GM18502 (cell line): Measurements from ENCODE around the gene CCBE1.

Source experiments
- ATAC-seq: cut with Tn5 transposase; IDR thresholded peaks from one replicate; pipeline ENCODE4 v1.9.1; 2021; ENCODE audit warnings: mild to moderate bottlenecking; ENCODE audit not compliant: unreplicated experiment, poor library complexity

CCBE1 gene

DNA sequence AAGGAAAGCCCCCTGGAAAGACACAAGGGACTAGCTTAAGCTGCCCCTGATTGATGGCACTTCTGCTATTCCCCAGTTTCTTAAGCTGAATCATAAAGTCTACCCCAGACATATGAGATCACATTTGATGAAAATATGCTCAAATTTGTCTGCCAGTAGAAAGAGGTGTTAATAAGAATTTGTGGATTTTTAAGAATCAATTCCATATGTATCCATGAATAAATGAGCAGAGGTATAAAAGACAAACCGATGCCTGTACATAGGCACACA lies 119.9 kb downstream of the CCBE1 start:
- ATAC-seq: no peak

DNA sequence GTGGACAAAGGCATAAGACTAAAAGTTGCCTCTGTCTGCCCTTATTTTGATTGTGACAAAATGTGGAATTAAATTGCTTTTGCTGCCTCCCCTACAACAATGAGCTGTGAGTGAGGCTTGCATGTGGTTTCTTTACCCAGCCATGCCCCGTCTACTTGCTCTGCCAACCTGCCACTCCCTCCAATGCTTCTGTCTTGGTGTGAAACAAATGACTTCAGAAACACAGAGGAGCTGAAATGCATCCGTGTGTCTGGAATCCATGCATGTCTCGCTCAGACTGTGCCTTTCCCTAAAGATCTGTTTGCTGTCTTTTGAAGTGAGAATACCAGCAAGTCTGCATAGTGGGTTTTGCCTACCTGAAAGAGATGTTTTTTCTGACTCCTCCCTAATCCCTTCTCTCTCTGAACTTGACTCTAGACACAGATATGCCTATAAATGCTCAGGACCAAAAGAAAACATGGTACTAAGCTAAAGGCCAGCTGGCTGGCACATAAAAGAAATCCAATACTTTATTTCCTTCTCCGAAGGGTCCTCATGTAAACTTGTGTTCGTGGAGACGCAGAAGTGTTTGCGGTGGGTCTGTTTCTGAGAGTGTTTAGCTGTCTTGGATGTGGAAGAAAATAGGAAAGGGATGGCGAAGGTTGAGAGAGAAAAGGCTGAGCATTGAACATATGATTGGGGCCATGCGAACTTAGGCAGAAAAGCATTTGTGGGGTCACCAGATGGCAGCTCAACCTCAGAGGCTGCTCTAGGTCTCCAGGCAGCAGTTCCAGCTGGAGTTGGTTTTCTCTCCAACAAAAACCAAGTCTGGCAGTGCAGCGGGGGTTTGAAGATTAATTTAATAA lies 120.5 kb downstream of the CCBE1 start:
- no peak for ATAC-seq

DNA sequence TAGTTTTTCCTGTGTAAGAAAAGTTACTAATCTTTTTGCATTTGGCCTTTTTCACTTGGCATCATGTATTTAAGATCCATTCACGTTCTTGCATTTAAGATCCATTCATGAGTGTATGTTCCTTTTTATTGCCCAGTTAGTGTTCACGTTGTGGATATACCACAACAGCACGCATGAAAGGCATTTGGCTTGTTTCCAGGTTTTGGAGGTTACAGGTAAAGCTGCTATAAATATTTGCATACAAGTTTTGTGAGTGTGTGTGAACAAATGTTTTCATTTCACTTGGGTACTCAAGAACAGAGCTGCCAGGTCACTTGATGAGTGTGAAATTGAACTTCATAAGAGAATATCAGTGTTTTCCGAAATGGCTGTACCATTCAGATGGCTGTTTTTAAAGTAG lies 121.2 kb downstream of the CCBE1 start:
- no peak for ATAC-seq

DNA sequence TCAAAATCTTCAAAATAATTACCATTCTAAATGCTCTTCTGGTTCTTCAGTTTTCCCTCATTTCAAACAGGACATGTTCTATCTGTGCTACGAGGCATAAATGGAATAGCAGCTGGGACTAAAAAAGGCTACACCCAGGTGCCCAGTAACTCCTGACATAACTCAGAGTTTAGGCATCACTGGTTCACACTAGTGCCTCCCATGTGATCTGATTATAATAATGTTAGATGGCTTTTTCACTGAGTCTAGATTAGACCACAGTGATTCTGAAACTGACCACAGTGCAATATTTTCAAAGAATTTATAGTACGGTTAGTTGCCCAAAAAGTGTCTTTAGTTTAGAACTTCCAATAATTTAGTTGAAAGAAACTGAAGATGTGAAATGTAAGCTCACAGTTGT lies 123.3 kb downstream of the CCBE1 start:
- no peak for ATAC-seq

DNA sequence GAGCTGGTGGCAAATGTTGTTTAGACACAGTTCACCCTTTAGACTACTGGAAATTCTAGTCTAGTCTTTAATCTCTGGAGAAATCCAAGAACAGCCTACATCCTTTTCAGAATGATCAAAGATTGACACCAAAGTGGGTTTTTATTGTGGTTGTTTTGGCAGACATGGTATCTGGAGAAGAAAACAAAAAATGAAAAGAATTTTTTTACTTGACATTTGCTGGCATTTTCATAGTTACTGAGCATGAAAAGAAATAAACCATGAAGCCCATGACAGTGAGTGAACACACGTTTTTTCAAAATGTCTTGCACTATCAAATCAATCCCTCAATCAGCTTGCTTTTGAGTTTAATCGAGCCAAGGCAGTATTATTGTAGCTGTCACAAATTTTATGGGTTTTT lies 125.3 kb downstream of the CCBE1 start:
- ATAC-seq: no peak

DNA sequence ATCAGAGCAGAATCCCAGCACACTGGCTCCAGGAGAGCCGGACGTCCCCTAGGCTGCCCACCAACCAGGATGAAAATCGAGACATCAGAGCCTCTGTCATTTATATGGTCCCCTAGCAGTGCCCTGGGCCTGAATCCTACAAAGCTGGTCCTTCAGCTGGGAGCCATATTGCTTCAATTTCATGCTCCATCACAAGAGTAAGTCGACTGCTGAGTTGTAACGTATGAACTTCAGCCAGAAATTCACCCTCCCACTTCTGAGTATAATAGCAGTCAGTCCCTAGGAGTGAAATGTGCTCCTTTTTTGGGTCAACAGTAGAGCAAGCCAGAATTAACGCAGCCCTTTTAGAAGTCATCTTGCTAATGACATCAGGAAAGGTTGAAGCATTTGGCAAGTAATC lies 126.4 kb downstream of the CCBE1 start:
- no peak for ATAC-seq

DNA sequence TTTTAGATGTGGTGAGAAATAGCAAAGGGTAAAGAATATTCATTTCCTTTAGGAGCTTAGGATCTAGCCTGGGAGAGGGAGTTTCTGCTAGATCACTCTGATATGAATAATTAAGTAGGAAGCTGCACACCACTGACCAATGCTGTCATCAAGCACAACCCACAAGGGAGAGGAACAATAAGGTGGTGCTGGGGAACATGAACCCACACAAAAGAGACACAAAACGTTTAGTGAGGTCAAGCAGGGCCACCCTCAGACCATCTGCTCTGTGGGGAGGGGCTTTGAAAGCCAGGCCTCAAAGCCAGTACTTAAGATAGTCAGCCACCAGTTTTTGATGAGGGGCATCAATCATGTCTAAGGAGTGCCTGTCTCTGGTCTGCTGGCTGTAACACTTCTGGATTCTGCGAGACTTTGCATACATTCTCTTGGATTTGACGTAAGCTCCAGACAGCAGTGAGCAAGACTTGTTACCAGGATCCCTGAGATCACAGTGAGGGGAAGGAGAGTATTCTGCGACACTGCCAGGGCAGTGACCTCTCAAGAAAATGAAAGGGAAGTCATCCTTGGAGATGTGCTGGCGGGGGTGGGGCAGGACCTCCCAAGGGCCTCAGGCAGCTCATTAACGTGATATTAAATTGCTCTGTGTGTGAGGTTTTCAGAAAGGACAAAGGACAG lies 127.0 kb downstream of the CCBE1 start:
- no peak for ATAC-seq

DNA sequence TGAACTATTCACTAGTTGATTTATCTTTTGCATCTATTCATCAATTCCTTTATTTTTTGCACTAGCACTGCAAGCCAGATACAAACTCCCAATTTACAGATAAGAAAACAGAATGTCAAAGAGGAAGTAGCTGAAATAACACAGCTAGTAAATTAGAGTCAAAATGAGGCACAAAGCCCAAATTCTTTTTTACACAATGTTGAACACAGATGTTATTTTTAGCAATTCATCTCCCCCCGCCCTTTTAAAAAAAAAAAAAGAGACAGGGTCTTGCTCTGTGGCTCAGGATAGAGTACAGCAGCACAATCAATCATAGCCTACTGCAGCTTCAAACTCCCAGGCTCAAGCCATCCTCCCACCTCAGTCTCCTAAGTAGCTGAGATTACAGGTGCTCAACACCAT lies 127.8 kb downstream of the CCBE1 start:
- ATAC-seq: no peak

DNA sequence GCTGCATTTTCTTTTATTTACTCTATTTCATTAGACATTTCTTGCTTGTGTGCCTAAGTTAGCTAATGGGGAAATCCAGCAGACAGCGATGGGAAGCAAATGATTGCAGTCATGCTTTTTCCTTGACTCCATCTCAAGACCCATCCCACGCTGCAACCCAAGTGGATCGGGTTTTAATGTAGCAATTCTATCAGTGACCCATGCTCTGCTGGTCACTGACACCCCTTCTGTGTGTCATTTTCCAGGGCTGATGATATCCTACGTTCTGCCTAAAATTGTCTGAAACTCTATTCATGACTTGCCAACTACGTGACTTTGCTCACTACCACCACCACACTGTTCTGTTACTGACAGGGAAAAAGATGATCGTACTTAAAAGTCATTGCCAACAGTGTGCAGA lies 129.8 kb downstream of the CCBE1 start:
- ATAC-seq: no peak

DNA sequence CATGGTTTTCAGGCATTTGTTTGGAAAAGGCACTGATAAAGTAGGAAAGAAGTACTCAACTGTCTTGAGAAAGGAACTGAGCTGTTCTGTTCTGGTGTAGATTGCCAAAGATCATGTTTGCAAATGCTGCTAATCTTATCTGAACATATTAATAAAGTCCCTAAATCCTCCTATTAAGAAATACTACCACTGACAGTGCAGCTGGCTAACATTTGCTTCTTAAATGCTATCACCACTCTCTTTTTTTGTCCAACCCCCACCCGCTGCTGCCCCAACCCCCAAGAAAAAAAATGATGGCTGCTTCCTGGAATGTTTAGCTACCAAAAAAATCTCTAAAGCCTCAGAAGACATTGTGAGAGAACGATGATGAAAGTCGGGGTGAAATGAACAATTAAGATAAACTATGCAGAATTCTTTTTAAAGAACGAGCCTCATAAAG lies 130.7 kb downstream of the CCBE1 start:
- ATAC-seq: no peak

DNA sequence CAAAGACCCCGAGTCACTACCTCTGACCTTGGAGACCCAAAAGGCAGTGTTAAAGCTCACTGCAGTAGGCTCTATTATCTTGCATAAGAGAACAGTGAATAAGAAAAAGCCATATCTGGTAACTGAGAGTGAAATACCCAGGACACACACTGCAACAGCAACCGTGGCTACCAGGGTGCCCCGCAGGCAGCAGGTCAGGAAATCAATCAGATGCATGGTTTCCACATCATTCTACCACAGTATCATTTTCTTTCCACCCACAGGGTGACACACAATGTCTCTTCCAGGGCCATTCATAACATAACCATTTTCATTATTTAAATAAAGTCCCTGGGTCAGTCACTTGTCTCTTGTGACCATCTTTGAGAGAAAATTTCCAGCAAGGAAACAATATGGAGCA lies 131.3 kb downstream of the CCBE1 start:
- ATAC-seq: no peak

DNA sequence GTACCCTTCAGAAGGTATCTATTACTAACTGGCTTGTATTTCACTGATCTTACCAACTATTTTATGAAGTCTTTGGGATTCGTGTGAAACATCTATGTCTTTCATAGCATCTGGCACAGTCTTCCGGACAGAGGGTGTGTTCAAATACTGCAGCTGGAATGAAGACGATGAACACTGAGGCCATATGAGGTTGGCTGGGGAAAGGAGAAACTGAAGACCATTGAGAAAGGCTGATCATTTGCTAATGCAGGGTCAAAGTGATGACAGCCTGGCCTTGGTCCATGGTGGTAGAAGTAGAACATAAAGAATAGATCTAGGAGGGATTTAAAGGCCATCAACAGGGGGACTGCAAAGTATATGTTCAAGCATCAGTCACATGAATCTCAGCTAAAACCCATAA lies 132.7 kb downstream of the CCBE1 start:
- ATAC-seq: no peak

DNA sequence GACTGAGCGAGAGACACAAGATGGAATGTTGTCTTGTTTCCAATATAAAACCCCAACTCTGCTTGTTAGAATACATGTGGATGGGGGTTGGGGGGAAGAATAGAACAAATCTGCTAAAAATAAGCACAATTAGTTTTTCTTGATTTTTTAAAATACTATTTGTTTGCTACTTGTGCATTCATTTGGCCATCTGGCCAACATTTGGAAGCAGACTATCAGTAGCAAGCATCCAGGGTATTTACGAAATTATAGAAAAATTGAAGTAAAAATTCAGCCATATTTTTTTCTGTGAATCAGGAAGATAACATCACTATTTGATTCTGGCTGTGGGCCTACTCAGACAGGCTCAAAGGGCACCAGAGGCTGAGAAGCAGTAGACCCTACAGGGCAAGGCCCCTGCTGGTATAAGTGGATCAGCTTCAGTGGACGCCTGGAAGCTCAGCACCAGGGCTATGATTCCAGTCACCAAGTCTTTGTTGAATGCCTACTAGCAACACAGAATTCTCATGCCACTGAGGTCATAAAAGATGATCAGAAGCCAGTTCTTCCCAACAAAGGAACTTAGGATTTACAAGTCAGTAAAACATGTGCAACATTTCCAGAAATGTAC lies 133.9 kb downstream of the CCBE1 start:
- no peak for ATAC-seq

DNA sequence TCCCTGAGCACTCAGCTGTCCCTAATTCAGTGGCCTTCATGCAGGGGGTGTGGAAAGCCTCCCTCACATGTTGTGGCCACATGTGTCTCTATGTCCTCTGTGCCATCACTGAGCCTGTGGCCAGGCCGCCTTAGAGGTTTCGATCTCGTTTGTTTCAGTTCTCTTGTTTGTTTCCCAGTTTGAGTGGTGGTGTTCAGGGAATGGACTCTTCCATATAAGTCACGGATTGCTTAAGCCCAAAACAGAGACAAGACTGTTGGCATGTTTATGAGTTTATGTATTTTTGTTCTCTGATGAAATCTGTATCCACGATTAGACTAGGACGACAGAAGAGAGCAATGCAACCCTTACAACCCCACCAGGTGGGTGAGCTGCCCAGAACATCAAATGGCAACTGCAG lies 134.5 kb downstream of the CCBE1 start:
- ATAC-seq: no peak

DNA sequence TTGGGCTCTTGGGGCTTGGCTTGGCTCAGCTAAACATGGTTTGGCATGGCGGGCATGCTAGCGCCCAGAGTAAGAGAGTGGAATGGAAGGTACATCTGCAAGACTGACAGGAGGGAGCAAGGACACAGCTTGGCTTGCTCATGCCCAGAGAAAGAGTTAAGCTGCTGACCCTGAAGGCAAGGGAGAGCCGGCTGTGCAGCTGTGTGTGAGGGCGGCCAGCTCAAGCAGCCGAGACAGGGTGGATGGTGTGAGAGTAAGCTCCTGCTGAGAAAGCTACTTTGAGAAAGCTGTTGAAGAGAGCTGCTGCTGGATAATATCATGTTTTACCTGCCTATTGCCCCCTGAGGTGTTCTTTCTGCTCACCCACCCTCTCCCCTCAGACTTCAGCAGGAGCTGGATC lies 135.6 kb downstream of the CCBE1 start:
- no peak for ATAC-seq

DNA sequence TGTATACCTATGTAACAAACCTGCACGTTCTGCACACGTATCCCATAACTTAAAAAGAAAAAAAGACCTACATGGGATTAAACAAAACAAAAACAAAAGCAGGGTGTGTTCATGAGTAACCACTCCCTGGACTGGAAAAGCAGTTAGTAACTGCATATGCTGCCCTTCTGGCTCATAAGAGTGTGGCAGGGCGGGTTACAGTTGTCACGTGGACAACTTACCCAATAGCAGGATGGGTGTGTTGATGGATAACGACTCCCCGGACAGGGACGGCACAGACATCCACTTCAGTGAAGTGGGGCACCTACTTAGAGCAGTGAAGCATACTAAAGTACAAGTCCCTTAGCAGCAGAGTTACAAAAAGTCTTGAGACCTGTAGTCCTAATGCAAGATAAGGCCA lies 136.7 kb downstream of the CCBE1 start:
- no peak for ATAC-seq

DNA sequence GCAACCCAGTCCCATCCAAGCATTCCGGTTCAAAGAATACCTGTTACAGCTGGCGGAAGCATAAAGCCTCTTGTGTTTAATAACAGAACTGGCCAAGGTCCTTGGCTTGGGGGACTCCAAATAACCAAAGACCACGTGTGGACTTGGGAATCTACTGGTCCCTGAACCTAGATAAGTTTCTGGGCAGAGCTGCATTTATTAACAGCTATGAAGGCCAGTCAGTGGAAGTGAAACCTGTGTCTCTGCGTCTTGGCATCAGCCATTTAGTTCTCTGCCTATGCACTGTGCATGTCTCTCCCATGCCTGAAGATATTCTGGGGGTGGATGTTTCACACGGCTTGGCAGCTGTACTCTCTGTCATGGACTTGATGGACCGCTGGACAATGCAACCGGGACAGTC lies 137.7 kb downstream of the CCBE1 start:
- ATAC-seq: no peak

DNA sequence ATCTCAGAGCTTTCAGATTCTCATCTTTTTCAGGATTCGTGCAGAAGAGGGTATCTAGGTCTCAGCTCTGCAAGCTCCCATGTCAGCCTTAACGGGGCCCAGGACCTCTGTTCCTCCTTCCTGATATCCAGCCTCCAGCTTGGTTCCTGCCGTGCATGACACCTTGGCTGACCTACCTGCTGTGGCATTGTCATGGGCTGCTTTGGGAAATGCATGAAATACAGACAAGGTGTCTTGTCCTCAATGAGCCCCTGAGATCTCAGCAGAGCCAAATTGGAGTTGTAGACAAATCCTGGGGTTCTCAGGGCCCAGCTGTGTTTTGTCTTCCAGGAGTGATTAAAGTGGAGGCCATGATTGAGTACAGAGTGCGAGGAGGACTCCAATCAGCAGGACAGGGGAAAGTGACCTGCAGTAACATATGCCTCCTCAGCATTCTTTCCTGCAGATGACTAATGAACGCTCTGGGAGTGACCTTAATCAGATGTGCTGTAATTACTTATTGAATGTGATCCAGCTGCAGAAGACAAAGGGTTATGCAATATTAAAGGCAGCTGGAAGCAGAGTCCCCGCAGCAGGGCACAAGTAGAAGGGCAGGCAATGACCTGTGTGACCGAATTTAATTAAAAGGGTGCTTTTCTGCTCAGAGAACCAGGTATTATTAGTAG lies 141.1 kb downstream of the CCBE1 start:
- ATAC-seq: no peak

DNA sequence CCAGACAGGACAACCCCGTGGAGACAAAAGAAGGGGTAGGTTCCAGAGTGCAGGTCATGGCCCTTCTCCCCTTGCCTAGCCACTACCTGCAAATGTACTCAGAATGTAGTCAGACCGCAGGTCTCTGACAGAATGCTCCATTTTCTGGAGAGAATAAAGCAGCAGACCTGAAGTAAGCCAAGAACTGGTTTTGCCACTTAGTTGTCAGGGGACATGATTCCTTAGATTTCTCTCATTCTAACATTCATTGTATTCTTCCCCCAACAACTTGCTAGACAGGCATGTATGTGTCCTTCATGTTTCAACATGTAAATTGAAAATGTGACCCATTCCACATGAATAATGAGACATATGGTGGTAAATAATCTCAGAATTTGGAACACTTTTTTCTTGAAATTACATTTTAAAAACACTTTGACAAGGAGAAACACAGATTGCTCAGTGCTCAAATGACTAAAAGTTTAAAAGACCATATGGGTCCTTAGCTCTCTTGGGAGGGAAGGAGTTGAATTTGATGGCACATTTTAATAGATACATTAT lies 142.4 kb downstream of the CCBE1 start:
- no peak for ATAC-seq

DNA sequence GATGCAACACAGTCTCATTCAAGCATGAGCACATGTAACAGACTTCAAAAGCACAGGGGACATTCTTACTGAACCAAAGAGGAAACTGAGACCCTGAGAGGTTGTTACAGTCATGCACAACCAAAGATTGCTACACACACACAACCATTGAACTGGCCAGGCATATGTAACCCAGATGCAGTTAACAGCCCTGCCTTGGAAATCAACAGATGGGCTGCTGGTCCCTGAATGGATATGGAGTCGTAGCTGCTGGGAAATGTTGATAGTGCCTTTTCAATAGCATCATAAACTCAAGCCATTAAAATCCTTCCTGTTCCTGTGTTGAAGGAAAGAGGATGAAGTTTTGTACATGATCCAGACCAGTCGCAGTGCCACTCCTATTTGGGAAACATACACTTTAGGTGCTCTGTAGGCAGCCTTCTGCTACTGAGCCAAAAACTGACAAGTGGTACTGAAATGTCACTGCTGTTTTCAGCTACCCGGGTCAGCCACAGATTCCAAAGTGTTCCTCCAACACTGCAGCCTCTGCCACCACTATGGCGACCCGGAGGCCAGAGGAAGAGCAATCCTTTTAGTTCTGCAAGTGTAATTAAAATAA lies 143.9 kb downstream of the CCBE1 start:
- no peak for ATAC-seq
